Stimulated activated CD4-positive, alpha-beta T cell treated with anti-CD3 and anti-CD28 coated beads, Interleukin-15, amount 100 ng/mL, for 24 hours (primary cell): ENCODE data around the gene FBXW10B.
A peak's percentile ranks its signal among the peaks of the same experiment; 100 is the strongest.
"Not testable (repeated sequence)": the region's sequence is repeated elsewhere in the genome, so short reads cannot be mapped to it uniquely, and the experiment has no call there.

ENCODE experiments used
- DNase-seq: peaks from one replicate; pipeline ENCODE4 v3.0.0-alpha.2; 2020

Gene FBXW10B

GRCh38 chr17:15619331-15620058 is at the start of gene FBXW10B:
TSS of gene FBXW10B (minus strand) at chr17:15619704. CDS start at chr17:15619512, 192 bp downstream.
- not testable (repeated sequence) for DNase-seq

DNA sequence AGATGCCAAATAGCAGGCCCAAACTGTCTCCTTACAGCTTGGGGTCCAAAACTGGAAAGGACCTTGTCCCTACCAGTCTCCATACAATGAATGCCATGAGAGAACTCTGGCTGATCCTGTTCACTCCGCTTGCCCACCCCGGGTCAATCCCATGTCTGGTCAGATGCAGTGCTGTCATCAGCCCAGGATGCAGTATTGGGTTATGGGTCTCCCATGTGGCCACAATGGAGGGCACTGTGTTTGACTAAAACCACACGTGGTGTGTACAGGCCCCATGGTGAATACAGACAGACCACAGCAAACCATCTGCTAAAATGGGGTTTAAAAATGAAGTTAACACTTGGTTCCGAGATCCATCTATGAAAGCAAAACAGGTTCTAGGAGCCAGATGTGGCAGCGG is 44.2 kb upstream of the FBXW10B start:
- DNase-seq: no peak

DNA sequence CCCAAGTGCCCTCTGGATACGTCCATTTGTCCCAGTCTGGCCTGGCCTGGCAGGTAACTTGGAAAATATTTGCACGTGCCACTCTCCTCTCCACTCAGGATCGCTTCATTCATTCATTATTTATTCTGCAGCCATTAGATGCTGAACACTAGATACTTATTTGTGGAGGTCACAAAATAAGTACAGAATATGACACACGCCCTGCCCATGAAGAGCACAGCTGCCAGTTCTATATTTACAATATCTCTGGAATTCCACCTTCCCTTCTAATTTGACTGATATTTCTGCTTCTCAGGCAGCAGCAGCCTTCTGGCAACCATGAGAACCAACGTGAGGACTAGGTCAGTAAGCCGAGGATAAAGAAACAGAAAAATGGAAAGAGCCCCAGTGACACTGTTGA is 43.7 kb upstream of the FBXW10B start:
- no peak for DNase-seq

DNA sequence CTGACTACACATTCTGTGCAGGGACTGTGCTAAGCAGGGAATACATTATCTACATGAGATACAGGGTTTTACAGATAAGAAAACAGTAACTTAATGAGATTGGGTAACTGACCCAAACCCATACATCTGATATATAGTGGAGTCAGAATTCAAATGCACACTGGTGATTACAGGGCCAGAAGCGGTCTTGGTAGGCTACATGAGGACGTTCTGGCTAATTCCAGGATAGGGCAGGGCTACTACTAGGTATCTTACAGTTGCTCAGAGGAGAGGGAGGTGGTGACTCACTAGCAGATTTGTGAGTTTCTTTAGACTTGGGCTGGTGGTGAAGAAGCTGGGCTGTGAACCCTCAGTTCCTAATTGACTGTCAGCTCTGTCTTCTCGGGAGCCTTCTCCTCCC is 43.2 kb upstream of the FBXW10B start:
- no peak for DNase-seq

DNA sequence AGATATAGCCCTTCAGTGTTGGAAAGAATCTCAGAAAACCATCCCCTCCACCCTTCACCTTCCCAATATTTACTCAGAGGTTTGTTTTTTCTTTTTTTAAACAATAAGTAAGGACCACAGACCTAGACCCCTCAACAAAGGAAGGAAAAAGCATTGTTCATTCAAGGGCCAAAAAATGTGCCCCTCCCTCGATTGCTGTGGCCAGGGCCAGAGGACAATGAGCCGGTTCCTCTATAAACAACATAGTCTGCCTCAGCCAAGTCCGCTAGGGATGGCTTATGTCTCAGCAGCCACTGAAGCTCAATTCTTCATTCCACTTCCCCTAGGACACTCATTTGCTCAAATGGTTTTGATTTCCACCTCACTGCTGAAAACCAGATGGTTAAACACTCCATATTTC is 40.6 kb upstream of the FBXW10B start:
- no peak for DNase-seq

GRCh38 chr17:15659663-15660062 is 40.2 kb upstream of the FBXW10B start:
- no peak for DNase-seq

DNA sequence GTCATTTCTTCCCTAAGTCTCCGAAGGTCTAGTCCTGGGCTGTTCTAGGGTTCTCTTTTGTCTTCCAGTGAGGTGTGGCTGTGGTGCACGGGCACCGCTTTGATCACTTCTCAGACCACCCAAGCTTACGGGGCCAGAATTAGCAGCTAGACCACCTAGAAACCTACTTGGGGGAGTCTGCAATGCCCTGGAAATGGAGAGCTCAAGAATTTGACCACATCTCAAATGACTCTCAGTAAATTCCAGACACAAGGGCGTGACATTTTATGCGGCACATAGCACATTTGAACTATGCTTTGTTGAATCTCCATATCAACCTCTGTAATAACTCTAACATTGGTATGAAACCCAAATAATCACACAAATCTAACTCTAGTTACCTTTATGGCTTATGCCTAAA is 39.7 kb upstream of the FBXW10B start:
- DNase-seq: no peak

DNA sequence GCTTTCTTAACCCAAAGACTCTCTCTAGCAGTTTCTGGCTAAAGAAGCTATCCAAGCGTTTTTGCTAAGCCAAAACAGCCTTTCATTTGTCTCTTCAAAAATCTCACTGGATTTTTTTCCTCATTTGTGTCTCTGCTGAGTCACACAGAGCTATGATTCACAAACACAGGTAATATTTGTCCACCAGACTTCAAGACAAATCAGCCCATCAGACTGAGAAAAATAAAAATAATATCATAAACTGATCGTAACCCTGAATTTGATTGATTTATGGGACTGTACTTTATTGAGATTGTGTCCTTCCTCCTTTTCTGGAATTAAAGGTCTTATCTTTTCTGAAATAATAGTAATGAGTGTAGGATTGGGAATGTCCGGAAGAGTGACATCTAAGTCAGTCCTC is 38.8 kb upstream of the FBXW10B start:
- DNase-seq: no peak

DNA sequence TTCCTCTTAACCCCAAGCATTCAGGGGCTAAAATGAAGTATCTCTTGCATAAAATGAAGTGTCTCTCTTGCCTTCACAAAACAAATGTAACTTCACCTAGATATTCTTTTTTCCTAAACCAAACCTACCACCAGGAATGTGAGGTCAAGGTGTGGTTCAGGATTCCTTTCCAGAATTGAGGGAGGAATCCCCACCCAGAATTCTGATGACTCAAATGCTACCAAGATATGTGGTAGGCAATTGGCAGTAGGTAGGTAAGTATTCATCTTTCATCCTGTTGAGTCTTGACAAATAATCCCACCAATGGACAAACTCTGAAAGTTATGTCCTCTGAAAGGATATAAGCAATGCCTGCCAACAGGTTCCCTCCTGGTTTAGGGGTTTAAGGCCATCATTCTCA is 38.4 kb upstream of the FBXW10B start:
- no peak for DNase-seq

- no peak for DNase-seq
These were observed 35.5 kb upstream of the FBXW10B start for GRCh38 chr17:15654886-15655561.

GRCh38 chr17:15654401-15654800 is 34.9 kb upstream of the FBXW10B start:
- not testable (repeated sequence) for DNase-seq

DNA sequence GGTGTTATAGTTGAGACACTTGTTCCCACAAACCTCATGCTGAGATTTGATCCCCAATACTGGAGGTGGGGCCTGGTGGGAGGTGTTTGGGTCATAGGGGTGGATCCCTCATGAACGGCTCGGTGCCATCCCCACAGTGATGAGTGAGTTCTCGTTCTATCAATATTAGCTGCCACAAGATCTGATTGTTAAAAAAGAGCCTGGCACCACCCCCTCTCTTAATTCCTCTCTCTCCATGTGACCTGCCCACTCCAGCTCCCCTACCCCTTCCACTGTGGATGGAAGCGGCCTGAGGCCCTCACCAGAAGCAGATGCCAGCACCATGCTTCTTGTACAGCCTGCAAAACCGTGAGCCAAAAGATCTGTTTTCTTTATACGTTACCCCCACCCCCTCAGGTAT is 33.5 kb upstream of the FBXW10B start:
- DNase-seq: no peak

DNA sequence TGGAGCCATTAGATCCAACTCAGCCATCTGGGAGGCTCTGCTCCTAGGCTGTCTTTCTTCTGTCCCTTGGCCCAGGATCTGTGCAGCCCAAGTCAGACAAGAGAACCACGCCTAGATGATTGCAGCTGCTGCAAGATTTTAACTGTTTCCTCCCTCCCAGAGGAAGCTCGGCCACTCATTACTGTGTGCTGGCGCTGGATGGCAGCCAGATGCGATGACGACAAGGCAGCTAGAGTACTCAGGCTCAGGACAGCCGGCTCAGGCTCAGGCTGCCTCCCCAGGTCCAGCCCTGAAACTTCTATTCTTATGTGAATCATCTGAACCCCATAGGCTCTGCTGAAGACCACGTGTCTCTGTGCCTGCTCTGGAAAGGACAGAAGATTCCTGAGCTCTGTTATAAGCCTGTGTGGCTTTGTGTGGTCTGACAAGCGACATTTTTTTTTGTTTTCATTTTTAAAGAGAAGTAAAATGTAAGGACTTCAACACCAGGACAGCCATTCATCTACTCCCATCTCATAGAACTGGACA is 32.1 kb upstream of the FBXW10B start:
- DNase-seq: peak; percentile 48

DNA sequence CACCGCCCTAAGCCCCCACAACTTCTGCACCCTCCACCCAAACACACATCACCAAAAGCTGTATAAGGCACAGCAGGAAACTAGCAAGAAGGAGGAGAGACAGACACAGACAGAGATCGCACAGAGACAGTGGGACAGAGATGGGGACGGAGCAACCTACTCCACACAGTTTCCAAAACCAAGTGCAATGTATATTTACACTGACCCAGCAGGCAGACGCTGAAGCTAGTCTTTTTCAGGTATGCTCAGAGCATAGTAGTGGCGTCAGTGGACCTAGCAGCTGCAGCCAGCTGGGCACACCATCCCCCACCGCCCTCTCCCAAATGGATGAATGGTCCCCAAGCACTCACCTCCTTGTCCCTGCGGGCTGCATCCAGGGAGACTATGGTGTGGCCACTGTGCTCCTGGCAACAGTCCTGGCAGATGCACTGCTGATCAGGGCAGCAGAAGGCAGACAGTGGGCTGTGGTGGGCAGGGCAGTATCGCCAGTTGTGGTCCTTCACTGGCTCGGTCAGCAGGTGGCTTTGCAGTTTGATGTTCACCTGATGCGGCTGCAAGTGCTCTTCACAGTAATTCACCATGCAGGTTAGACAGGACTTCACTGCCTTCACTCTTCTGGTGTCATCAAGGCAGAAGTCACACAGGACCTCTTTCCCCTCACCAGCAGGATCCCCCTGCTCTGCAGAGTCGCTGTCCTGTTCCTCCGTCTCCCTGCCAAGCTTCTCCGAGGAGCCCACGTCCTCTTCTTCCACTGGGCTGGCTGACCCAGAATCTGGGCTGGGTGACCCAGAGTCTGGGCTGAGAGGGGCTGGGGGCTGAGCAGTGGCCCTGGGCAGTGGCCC is 31.5 kb upstream of the FBXW10B start:
- DNase-seq: no peak

DNA sequence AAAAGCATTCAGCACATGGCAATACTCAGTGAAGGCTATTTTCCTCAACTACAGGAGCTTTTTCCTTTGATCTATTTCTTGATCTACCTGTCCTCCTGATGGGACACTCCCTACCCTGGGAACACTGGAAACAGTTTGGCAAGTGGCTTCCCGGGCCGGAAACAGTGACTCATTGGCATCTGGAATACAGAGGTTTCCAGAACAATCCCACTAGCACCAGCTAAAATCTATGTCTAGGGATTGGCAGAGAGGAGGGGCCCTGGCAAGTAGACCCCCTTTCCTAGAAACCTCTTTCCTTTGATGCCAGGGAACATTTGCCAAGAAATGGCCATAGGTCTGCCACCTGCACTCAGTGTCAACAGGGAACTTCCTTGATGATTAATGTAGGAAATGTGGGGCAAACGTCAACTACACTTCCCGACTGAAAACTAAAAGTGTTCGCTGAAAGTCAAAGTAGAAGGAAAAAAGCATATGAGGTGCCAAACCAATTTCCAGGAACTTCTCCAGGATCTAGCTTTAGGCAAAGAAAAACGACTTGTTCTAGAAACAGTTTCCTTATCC is 30.4 kb upstream of the FBXW10B start:
- DNase-seq: no peak

GRCh38 chr17:15648386-15648785 is 28.9 kb upstream of the FBXW10B start:
- no peak for DNase-seq

DNA sequence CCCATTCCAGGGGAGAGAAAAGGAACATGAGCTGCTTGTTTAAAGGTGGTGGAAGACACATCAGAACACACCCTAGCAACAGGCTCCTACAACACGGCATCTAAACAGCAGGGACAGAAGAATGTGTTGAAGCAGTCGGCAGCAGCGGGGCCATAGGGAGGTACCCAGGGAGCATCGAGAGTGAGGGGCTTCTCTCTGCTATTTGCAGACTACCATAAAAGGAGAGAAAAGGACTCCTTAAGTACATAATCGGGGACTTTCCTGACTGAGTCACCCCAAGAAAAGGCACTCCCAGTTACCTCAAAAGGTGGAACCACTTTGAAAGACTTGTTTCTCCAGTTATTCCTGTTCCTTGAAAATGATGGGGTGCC is 26.4 kb upstream of the FBXW10B start:
- DNase-seq: not testable (repeated sequence)

- DNase-seq: not testable (repeated sequence)
These were observed 25.8 kb upstream of the FBXW10B start for GRCh38 chr17:15645099-15645941.

GRCh38 chr17:15642505-15643251 is 23.2 kb upstream of the FBXW10B start:
- not testable (repeated sequence) for DNase-seq

DNA sequence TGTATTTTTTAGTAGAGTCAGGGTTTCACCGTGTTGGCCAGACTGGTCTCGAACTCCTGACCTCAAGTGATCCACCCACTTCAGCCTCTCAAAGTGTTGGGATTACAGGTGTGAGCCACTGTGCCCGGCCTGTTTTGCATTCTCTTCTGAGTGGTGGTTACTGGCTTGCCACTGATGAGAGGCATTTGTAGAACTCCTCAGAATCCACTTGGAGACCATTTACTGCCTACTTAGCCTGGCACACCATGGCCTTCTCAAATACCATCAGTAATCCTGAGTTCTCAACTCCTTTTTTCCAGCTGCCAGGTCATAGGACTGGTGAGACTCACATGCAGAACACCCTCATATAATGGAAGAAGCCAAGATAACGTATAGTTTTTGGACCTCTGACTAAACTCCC is 22.5 kb upstream of the FBXW10B start:
- DNase-seq: not testable (repeated sequence)

DNA sequence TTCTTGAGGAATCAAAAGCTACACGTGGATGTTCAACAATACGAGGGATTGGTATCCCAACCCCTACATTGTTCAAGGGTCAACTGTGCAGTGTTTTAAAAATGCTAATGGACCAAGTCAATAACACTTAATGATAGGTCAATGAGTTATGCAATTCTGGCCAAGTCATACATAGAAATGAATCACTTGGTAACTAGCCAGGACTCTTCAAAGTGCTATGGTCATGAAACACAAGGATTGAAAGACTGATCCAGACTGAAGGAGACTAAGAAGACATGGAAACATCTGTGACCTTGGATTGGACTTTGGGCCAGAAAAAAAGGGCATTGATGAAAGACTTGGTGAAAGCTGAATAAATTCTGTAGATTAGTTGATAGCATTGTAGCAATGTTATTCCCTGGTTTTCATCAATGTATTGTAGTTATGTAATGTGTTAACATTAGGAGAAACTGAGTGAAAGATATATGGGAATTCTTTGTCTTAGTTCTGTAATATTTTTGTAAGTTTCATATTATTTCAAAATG is 11.5 kb upstream of the FBXW10B start:
- DNase-seq: not testable (repeated sequence)
